Uterus (tissue), 4 donors: Measurements from ENCODE around the gene SERPINE2. TPM values are rescaled to one million over a fixed set of nuclear protein-coding genes. Genes with fewer than 3 reads are reported as not detected.

Experiments
- DNase-seq, 2 donors: peaks; one replicate each; pipeline ENCODE4 v3.0.0-alpha.2; 2019 to 2020
- H3K27ac ChIP-seq, 2 donors: fragments of 200-600 bp; sonication (generic); 1 replicate in 1 of 2; 2 replicates in 1 of 2; pipeline ENCODE4 v1.5.1; 2016 to 2018
- H3K27me3 ChIP-seq, 2 donors: fragments of 200-600 bp; sonication (generic); one replicate each; pipeline ENCODE4 v1.5.1; 2018 to 2019; ENCODE audit warnings: control low read depth in 1 of 2
- H3K36me3 ChIP-seq, 2 donors: fragments of 200-600 bp; sonication (generic); one replicate each; pipeline ENCODE4 v1.5.1; 2019; ENCODE audit warnings: control low read depth in 1 of 2
- H3K4me1 ChIP-seq, 2 donors: fragments of 200-600 bp; sonication (generic); one replicate each; pipeline ENCODE4 v1.5.1; 2018 to 2019; ENCODE audit warnings: control low read depth in 1 of 2
- H3K4me3 ChIP-seq, 2 donors: fragments of 200-600 bp; sonication (generic); 1 replicate in 1 of 2; 2 replicates in 1 of 2; pipeline ENCODE4 v1.5.1; 2018 to 2019; ENCODE audit warnings: mild to moderate bottlenecking in 1 of 2
- H3K9me3 ChIP-seq, 2 donors: fragments of 200-600 bp; sonication (generic); one replicate each; pipeline ENCODE4 v1.5.1; 2019; ENCODE audit warnings: control low read depth in 1 of 2
- CTCF ChIP-seq, 4 experiments: fragments of 200-600 bp in 2 of 4; fragments of 450-650 bp in 2 of 4; sonication (generic) in 2 of 4; IDR thresholded peaks; one replicate each; pipeline ENCODE4 v1.5.1; 2016 to 2019; ENCODE audit warnings: antibody characterized with exemption in 4 of 4, mild to moderate bottlenecking in 2 of 4, moderate library complexity in 1 of 4
- POLR2A ChIP-seq, 2 donors: fragments of 450-650 bp; IDR thresholded peaks; one replicate each; pipeline ENCODE4 v1.6.1; 2016; ENCODE audit warnings: antibody characterized with exemption in 2 of 2, mild to moderate bottlenecking in 1 of 2, moderate library complexity in 1 of 2
- intact Hi-C: fragments of 100-400 bp; cut with DNase I; formaldehyde crosslinking; loops from one replicate; pipeline ENCODE4 v1.15.1; 2023; ENCODE audit warnings: low total_unique reads
- total RNA-seq, 4 donors: library from RNA; depleted of rRNA in 3 of 4; stranded (reverse); fragments of >200 nt in 3 of 4; gene quantifications; one replicate each; pipeline versions ENCODE4 v1.1.0 to v1.2.4, GENCODE V29; 2014 to 2023
- donor health status: DM: yes; HTN: yes; CAD: no.

Gene SERPINE2
- total RNA-seq, 4 donors from 2014 or later = 0.26 to 62.1 (median 6.7) TPM

GRCh38 chr2:224027070-224027469 lies 12.0 kb downstream of the SERPINE2 start:
- no peak for DNase-seq
- Histone ChIP-seq H3K27ac (no peak overlapping the region), H3K4me3 (no peak overlapping the region), H3K36me3 (no peaks in the 10 kb centered on the region), H3K4me1 (no peaks in the 10 kb centered on the region), H3K27me3 (no peaks in the 10 kb centered on the region), H3K9me3 (no peaks in the 10 kb centered on the region)
- TF ChIP-seq CTCF (IDR thresholded peaks at IDR 0.05) = no peak
- TF ChIP-seq POLR2A (IDR thresholded peaks at IDR 0.05) = no peak
- intact Hi-C loops = no loop called here

- Histone ChIP-seq H3K36me3 (no peaks in the 10 kb centered on the region), H3K27ac (no peak overlapping the region), H3K27me3 (no peaks in the 10 kb centered on the region), H3K4me1 (no peaks in the 10 kb centered on the region), H3K4me3 (no peak overlapping the region), H3K9me3 (no peaks in the 10 kb centered on the region)
- intact Hi-C loops = no loop called here
- no peak for TF ChIP-seq CTCF (IDR thresholded peaks at IDR 0.05)
- no peak for TF ChIP-seq POLR2A (IDR thresholded peaks at IDR 0.05)
- no peak for DNase-seq
Measured at GRCh38 chr2:224025874-224026273, 13.2 kb downstream of the SERPINE2 start.

- no peaks in the 10 kb centered on the region for H3K9me3 ChIP-seq
- TF ChIP-seq POLR2A (IDR thresholded peaks at IDR 0.05) = no peak
- TF ChIP-seq CTCF (IDR thresholded peaks at IDR 0.05) = no peak
- H3K27me3 ChIP-seq = no peaks in the 10 kb centered on the region
- H3K4me1 ChIP-seq = no peaks in the 10 kb centered on the region
- H3K4me3 ChIP-seq = no peak overlapping the region
- intact Hi-C loops = no loop called here
- no peak for DNase-seq
- no peaks in the 10 kb centered on the region for H3K36me3 ChIP-seq
- H3K27ac ChIP-seq = no peak overlapping the region
Measured at GRCh38 chr2:224024270-224024669, 14.8 kb downstream of the SERPINE2 start.

GRCh38 chr2:224023188-224023587 lies 15.9 kb downstream of the SERPINE2 start:
- TF ChIP-seq POLR2A (IDR thresholded peaks at IDR 0.05) (no peak), CTCF (IDR thresholded peaks at IDR 0.05) (no peak)

GRCh38 chr2:224022486-224022885 lies 16.6 kb downstream of the SERPINE2 start:
- H3K27ac ChIP-seq = no peak overlapping the region
- H3K27me3 ChIP-seq = no peaks in the 10 kb centered on the region
- intact Hi-C loops = no loop called here
- no peaks in the 10 kb centered on the region for H3K4me1 ChIP-seq
- TF ChIP-seq CTCF (IDR thresholded peaks at IDR 0.05) (no peak), POLR2A (IDR thresholded peaks at IDR 0.05) (no peak)
- H3K9me3 ChIP-seq = no peaks in the 10 kb centered on the region
- no peaks in the 10 kb centered on the region for H3K36me3 ChIP-seq
- no peak overlapping the region for H3K4me3 ChIP-seq
- DNase-seq = no peak

More at GRCh38 chr2:224023188-224023587, 15.9 kb downstream of the SERPINE2 start:
- intact Hi-C loops = no loop called here
- H3K9me3 ChIP-seq = no peaks in the 10 kb centered on the region
- no peaks in the 10 kb centered on the region for H3K27me3 ChIP-seq
- H3K36me3 ChIP-seq = no peaks in the 10 kb centered on the region
- no peak for DNase-seq
- no peak overlapping the region for H3K4me3 ChIP-seq
- no peaks in the 10 kb centered on the region for H3K4me1 ChIP-seq
- no peak overlapping the region for H3K27ac ChIP-seq
